ENCODE results near the gene OR6C2. TPM values are rescaled to one million over a fixed set of nuclear protein-coding genes. Genes with fewer than 3 reads are reported as not detected.
"Not testable (repeated sequence)": the region's sequence is repeated elsewhere in the genome, so short reads cannot be mapped to it uniquely, and the experiment has no call there.

OR6C2 gene
- total RNA-seq, 1 donor, result not detected

- H3K9me3 ChIP-seq (ENCODE audit: low read depth, low read length), result no peaks in the 10 kb centered on the region
- peaks cover 9% of the 10 kb centered on the region for H3K27me3 ChIP-seq (ENCODE audit: insufficient read depth, low read length)
- no peak overlapping the region for H3K4me3 ChIP-seq (ENCODE audit: low read length)
- H3K4me1 ChIP-seq (ENCODE audit: insufficient read depth, low read length), result no peaks in the 10 kb centered on the region
These were observed 2.5 kb downstream of the OR6C2 start for GRCh38 chr12:55446326-55446725.

- H3K4me3 ChIP-seq (ENCODE audit: low read length), result no peak overlapping the region
- no peaks in the 10 kb centered on the region for H3K4me1 ChIP-seq (ENCODE audit: insufficient read depth, low read length)
- no peaks in the 10 kb centered on the region for H3K9me3 ChIP-seq (ENCODE audit: low read depth, low read length)
- H3K27me3 ChIP-seq (ENCODE audit: insufficient read depth, low read length), result peaks cover 9% of the 10 kb centered on the region
These were observed 4.9 kb downstream of the OR6C2 start for GRCh38 chr12:55448825-55449224.

GRCh38 chr12:55464926-55465325 lies 21.1 kb downstream of the OR6C2 start:
- H3K4me3 ChIP-seq (ENCODE audit: low read length); H3K27me3 ChIP-seq (ENCODE audit: insufficient read depth, low read length); H3K4me1 ChIP-seq (ENCODE audit: insufficient read depth, low read length); H3K9me3 ChIP-seq (ENCODE audit: low read depth, low read length): not testable (repeated sequence)

GRCh38 chr12:55467836-55468235 lies 24.0 kb downstream of the OR6C2 start:
- H3K9me3 ChIP-seq (ENCODE audit: low read depth, low read length), result no peaks in the 10 kb centered on the region
- no peak overlapping the region for H3K4me3 ChIP-seq (ENCODE audit: low read length)
- H3K27me3 ChIP-seq (ENCODE audit: insufficient read depth, low read length), result no peaks in the 10 kb centered on the region
- H3K4me1 ChIP-seq (ENCODE audit: insufficient read depth, low read length), result peaks cover 6% of the 10 kb centered on the region

- H3K4me3 ChIP-seq (ENCODE audit: low read length), result no peak overlapping the region
- peaks cover 4% of the 10 kb centered on the region for H3K27me3 ChIP-seq (ENCODE audit: insufficient read depth, low read length)
- no peaks in the 10 kb centered on the region for H3K9me3 ChIP-seq (ENCODE audit: low read depth, low read length)
- H3K4me1 ChIP-seq (ENCODE audit: insufficient read depth, low read length), result peaks cover 6% of the 10 kb centered on the region
These were observed 25.4 kb downstream of the OR6C2 start for GRCh38 chr12:55469291-55469690.

- H3K4me1 ChIP-seq (ENCODE audit: insufficient read depth, low read length), result peaks cover 6% of the 10 kb centered on the region
- no peak within 1 kb of the TSS for H3K4me3 ChIP-seq (ENCODE audit: low read length)
- peaks cover 10% of the 10 kb centered on the region for H3K27me3 ChIP-seq (ENCODE audit: insufficient read depth, low read length)
- H3K9me3 ChIP-seq (ENCODE audit: low read depth, low read length), result no peaks in the 10 kb centered on the region
These were observed 26.4 kb downstream of the OR6C2 start, which contains the start of gene OR6C70 for GRCh38 chr12:55470088-55470829. TSS of gene OR6C70 (minus strand) at chr12:55470138. CDS start at chr12:55470138, 0 bp downstream.

GRCh38 chr12:55472264-55472663 lies 28.4 kb downstream of the OR6C2 start:
- Histone ChIP-seq H3K4me1 (ENCODE audit: insufficient read depth, low read length) (peaks cover 2% of the 10 kb centered on the region), H3K9me3 (ENCODE audit: low read depth, low read length) (no peaks in the 10 kb centered on the region), H3K27me3 (ENCODE audit: insufficient read depth, low read length) (peaks cover 10% of the 10 kb centered on the region), H3K4me3 (ENCODE audit: low read length) (no peak overlapping the region)

- H3K9me3 ChIP-seq (ENCODE audit: low read depth, low read length); H3K4me1 ChIP-seq (ENCODE audit: insufficient read depth, low read length); H3K27me3 ChIP-seq (ENCODE audit: insufficient read depth, low read length): not testable (repeated sequence)
These were observed 35.3 kb downstream of the OR6C2 start for GRCh38 chr12:55479136-55479535.

GRCh38 chr12:55484284-55484683 lies 40.4 kb downstream of the OR6C2 start:
- H3K27me3 ChIP-seq (ENCODE audit: insufficient read depth, low read length); H3K4me1 ChIP-seq (ENCODE audit: insufficient read depth, low read length); H3K9me3 ChIP-seq (ENCODE audit: low read depth, low read length); H3K4me3 ChIP-seq (ENCODE audit: low read length): not testable (repeated sequence)

More at GRCh38 chr12:55479136-55479535, 35.3 kb downstream of the OR6C2 start:
- not testable (repeated sequence) for H3K4me3 ChIP-seq (ENCODE audit: low read length)

GRCh38 chr12:55492078-55492477 lies 48.2 kb downstream of the OR6C2 start, which contains the start of gene OR6C68:
TSS of gene OR6C68 (plus strand) at chr12:55492378. CDS start at chr12:55492378, 0 bp downstream.
- H3K4me1 ChIP-seq (ENCODE audit: insufficient read depth, low read length), result no peaks in the 10 kb centered on the region
- no peak within 1 kb of the TSS for H3K4me3 ChIP-seq (ENCODE audit: low read length)
- no peaks in the 10 kb centered on the region for H3K9me3 ChIP-seq (ENCODE audit: low read depth, low read length)
- H3K27me3 ChIP-seq (ENCODE audit: insufficient read depth, low read length), result no peaks in the 10 kb centered on the region

GRCh38 chr12:55495490-55495889 lies 51.6 kb downstream of the OR6C2 start:
- Histone ChIP-seq H3K4me3 (ENCODE audit: low read length) (no peak overlapping the region), H3K9me3 (ENCODE audit: low read depth, low read length) (no peaks in the 10 kb centered on the region), H3K27me3 (ENCODE audit: insufficient read depth, low read length) (no peaks in the 10 kb centered on the region), H3K4me1 (ENCODE audit: insufficient read depth, low read length) (no peaks in the 10 kb centered on the region)

GRCh38 chr12:55499231-55499630 lies 55.4 kb downstream of the OR6C2 start:
- Histone ChIP-seq H3K4me3 (ENCODE audit: low read length) (no peak overlapping the region), H3K9me3 (ENCODE audit: low read depth, low read length) (no peaks in the 10 kb centered on the region), H3K4me1 (ENCODE audit: insufficient read depth, low read length) (no peaks in the 10 kb centered on the region), H3K27me3 (ENCODE audit: insufficient read depth, low read length) (no peaks in the 10 kb centered on the region)

- Histone ChIP-seq H3K4me1 (ENCODE audit: insufficient read depth, low read length) (no peaks in the 10 kb centered on the region), H3K9me3 (ENCODE audit: low read depth, low read length) (no peaks in the 10 kb centered on the region), H3K27me3 (ENCODE audit: insufficient read depth, low read length) (no peaks in the 10 kb centered on the region), H3K4me3 (ENCODE audit: low read length) (no peak overlapping the region)
These were observed 56.0 kb downstream of the OR6C2 start for GRCh38 chr12:55499810-55500252.

GRCh38 chr12:55501601-55502000 lies 57.7 kb downstream of the OR6C2 start:
- H3K4me1 ChIP-seq (ENCODE audit: insufficient read depth, low read length), result no peaks in the 10 kb centered on the region
- H3K4me3 ChIP-seq (ENCODE audit: low read length), result no peak overlapping the region
- H3K27me3 ChIP-seq (ENCODE audit: insufficient read depth, low read length), result no peaks in the 10 kb centered on the region
- H3K9me3 ChIP-seq (ENCODE audit: low read depth, low read length), result no peaks in the 10 kb centered on the region

Measured in mononuclear cell (primary cell).